Hematopoietic multipotent progenitor cell treated with erythropoietin and hydrocortisone succinate and interleukin-3 and kit ligand, for 8 days (in vitro differentiated cells): Measurements from ENCODE around the gene CRACDL.
A peak's percentile ranks its signal among the peaks of the same experiment; 100 is the strongest.

ENCODE experiments used
- DNase-seq: peaks from one replicate; pipeline ENCODE4 v3.0.0-alpha.2; 2015

The CRACDL gene

GRCh38 chr2:98822301-98823164, 113.5 kb downstream of the CRACDL start:
- DNase-seq = peak; percentile 25

GRCh38 chr2:98821629-98822135, 114.3 kb downstream of the CRACDL start:
- no peak for DNase-seq

- DNase-seq = no peak
Observed at GRCh38 chr2:98819231-98819766, 116.7 kb downstream of the CRACDL start.

- DNase-seq = no peak
Observed at GRCh38 chr2:98818164-98818563, 117.9 kb downstream of the CRACDL start.

- no peak for DNase-seq
Observed at GRCh38 chr2:98816281-98816680, 119.7 kb downstream of the CRACDL start.

- no peak for DNase-seq
Observed at GRCh38 chr2:98815795-98816194, 120.2 kb downstream of the CRACDL start.

GRCh38 chr2:98811766-98812165, 124.3 kb downstream of the CRACDL start:
- DNase-seq = no peak

- no peak for DNase-seq
Observed at GRCh38 chr2:98810588-98810928, 125.5 kb downstream of the CRACDL start.

- DNase-seq = no peak
Observed at GRCh38 chr2:98809878-98810587, 126.0 kb downstream of the CRACDL start.

- DNase-seq = no peak
Observed at GRCh38 chr2:98809116-98809515, 126.9 kb downstream of the CRACDL start.

- no peak for DNase-seq
Observed at GRCh38 chr2:98808546-98808945, 127.5 kb downstream of the CRACDL start.

GRCh38 chr2:98807929-98808328, 128.1 kb downstream of the CRACDL start:
- DNase-seq = no peak

GRCh38 chr2:98807221-98807620, 128.8 kb downstream of the CRACDL start:
- no peak for DNase-seq

GRCh38 chr2:98806236-98806697, 129.8 kb downstream of the CRACDL start:
- no peak for DNase-seq

GRCh38 chr2:98805412-98806171, 130.4 kb downstream of the CRACDL start:
- DNase-seq = peak; percentile 10

GRCh38 chr2:98804736-98805135, 131.3 kb downstream of the CRACDL start:
- no peak for DNase-seq

- DNase-seq = no peak
Observed at GRCh38 chr2:98804265-98804650, 131.8 kb downstream of the CRACDL start.

GRCh38 chr2:98803405-98804264, 132.4 kb downstream of the CRACDL start:
- no peak for DNase-seq

- DNase-seq = no peak
Observed at GRCh38 chr2:98802344-98802743, 133.7 kb downstream of the CRACDL start.

GRCh38 chr2:98801921-98802321, 134.1 kb downstream of the CRACDL start:
- peak; percentile 86 for DNase-seq

- no peak for DNase-seq
Observed at GRCh38 chr2:98801286-98801685, 134.7 kb downstream of the CRACDL start.
